Mesodermal cell (in vitro differentiated cells): ENCODE measurements around the gene DPT.

Source experiments
- H3K27ac ChIP-seq: 2 replicates; pipeline ENCODE4 v1.7.0; 2013; ENCODE audit warnings: mild to moderate bottlenecking, low read depth, low read length, moderate library complexity; ENCODE audit not compliant: severe bottlenecking
- H3K36me3 ChIP-seq: 2 replicates; pipeline ENCODE4 v1.7.1; 2013; ENCODE audit warnings: mild to moderate bottlenecking, low read length, moderate library complexity; ENCODE audit not compliant: control insufficient read depth, insufficient read depth
- H3K4me1 ChIP-seq: one replicate; pipeline ENCODE4 v1.7.1; 2013; ENCODE audit warnings: mild to moderate bottlenecking, low read length; ENCODE audit not compliant: insufficient read depth, control insufficient read depth, poor library complexity, severe bottlenecking
- H3K4me3 ChIP-seq: 2 replicates; pipeline ENCODE4 v1.7.0; 2013; ENCODE audit warnings: low read length, control low read depth, mild to moderate bottlenecking; ENCODE audit not compliant: insufficient read depth, poor library complexity, severe bottlenecking; ENCODE audit errors: extremely low read depth
- H3K9me3 ChIP-seq: 2 replicates; pipeline ENCODE4 v1.7.1; 2013; ENCODE audit warnings: mild to moderate bottlenecking, low read length, moderate library complexity; ENCODE audit not compliant: control insufficient read depth
- WGBS, 2 experiments: methylation state at CpG; one replicate each; pipeline ENCODE4 v1.1.5; 2013; ENCODE audit warnings: missing lambda C conversion rate in 2 of 2; ENCODE audit not compliant: insufficient coverage in 2 of 2; 5-methylcytosine and 5-hydroxymethylcytosine counted together

The DPT gene

DNA sequence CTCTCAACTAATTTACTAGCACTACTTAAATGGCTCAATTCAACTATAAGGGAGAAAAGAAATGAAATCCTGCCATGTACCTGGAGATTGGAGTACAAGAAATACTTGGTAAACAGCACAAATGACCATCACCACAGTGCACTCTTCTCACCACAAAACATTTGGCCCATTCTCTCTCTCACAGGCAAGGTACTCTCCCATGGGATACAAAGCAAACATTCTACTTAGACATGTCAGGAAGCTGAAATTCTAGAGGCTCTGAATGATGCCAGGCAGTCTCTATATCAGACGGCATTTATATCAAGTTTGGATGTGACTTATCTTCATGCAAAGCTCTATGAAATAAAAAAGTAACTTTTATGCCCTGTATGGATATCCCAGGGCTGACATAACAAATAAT is 72.5 kb downstream of the DPT start:
- Histone ChIP-seq H3K36me3 (no peaks in the 10 kb centered on the region), H3K4me3 (no peak overlapping the region), H3K9me3 (no peaks in the 10 kb centered on the region), H3K4me1 (no peaks in the 10 kb centered on the region), H3K27ac (no peak overlapping the region)
- 83% methylated on average over 1 of the region's 1 CpG; no CpG with 5 or more reads in 1 of the 2 experiments for WGBS, 2 experiments

- H3K27ac ChIP-seq: no peak overlapping the region
- H3K36me3 ChIP-seq: no peaks in the 10 kb centered on the region
- 92 to 100% methylated on average over 2 to 4 of the region's 6 CpGs for WGBS, 2 experiments
- no peaks in the 10 kb centered on the region for H3K4me1 ChIP-seq
- H3K4me3 ChIP-seq: no peak overlapping the region
- H3K9me3 ChIP-seq: no peaks in the 10 kb centered on the region
These were observed 74.6 kb downstream of the DPT start for GRCh38 chr1:168654198-168654915.

DNA sequence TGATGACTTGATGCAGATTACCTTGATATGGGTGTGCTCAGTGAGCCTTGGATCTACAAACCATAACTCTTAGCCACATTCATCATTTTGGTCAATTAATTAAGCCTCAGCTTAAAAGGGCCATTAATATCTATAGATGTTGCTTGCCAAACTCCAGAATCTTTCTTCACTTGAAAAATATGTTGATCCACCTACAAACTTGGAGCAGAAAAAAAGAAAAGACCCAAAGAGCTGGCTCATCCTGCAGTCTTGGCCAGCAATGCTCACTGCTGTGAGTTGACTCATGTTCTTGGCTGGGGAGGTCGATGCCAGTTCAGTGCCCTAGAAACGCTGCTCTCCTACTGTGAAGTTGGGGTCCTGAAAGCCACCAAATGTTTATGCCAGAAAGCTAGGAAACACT is 75.4 kb downstream of the DPT start:
- no peaks in the 10 kb centered on the region for H3K36me3 ChIP-seq
- H3K27ac ChIP-seq: no peak overlapping the region
- H3K9me3 ChIP-seq: no peaks in the 10 kb centered on the region
- WGBS, 2 experiments: 83 to 100% methylated on average over 1 to 2 of the region's 2 CpGs
- H3K4me1 ChIP-seq: no peaks in the 10 kb centered on the region
- no peak overlapping the region for H3K4me3 ChIP-seq

DNA sequence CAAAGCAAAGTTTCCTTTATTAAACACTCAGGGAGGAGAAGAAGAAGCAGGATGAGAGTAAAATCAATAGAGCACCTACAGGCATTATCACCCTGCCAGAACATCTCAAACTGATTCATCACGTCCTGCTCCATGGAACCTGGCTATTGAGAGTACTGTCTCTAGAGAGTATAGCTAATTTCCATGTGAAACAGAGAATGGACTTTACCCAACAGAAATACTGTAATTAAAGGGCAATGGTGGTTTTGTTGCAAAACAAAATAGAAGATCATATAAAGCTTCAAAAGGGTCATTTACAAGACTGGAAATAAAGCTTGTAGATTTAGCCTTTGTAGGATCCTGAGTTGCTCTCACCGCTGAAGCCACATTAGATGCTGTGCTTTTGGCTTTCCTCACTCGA is 83.3 kb downstream of the DPT start:
- WGBS, 2 experiments: 93 to 100% methylated on average over 1 to 2 of the region's 3 CpGs
- no peaks in the 10 kb centered on the region for H3K9me3 ChIP-seq
- no peak overlapping the region for H3K4me3 ChIP-seq
- H3K4me1 ChIP-seq: no peaks in the 10 kb centered on the region
- no peaks in the 10 kb centered on the region for H3K36me3 ChIP-seq
- no peak overlapping the region for H3K27ac ChIP-seq
